Adrenal gland (tissue), 12 donors: ENCODE data around the gene GPRC5C. TPM values are rescaled to one million over a fixed set of nuclear protein-coding genes. Genes with fewer than 3 reads are reported as not detected.

Source experiments
- DNase-seq, 7 donors: peaks; one replicate each; pipeline ENCODE4 v3.0.0-alpha.2; 2019 to 2020
- H3K27ac ChIP-seq, 5 donors: fragments of 200-600 bp; sonication (generic) in 4 of 5; 1 replicate in 3 of 5; 2 replicates in 2 of 5; pipeline versions ENCODE4 v1.5.1 to v1.8.0; 2016 to 2020; ENCODE audit warnings: mild to moderate bottlenecking in 1 of 5
- H3K27me3 ChIP-seq: fragments of 200-600 bp; 2 replicates; pipeline ENCODE4 v1.8.0; 2021
- H3K36me3 ChIP-seq, 2 donors: fragments of 200-600 bp; replicated peaks in 1 of 2; 1 replicate in 1 of 2; 2 replicates in 1 of 2; pipeline versions ENCODE4 v1.5.1 to v1.8.0; 2018 to 2022
- H3K4me1 ChIP-seq, 2 donors: fragments of 200-600 bp; replicated peaks in 1 of 2; 1 replicate in 1 of 2; 2 replicates in 1 of 2; pipeline versions ENCODE4 v1.5.1 to v1.8.0; 2018 to 2021
- H3K4me3 ChIP-seq, 4 donors: fragments of 200-600 bp; sonication (generic) in 3 of 4; one replicate each; pipeline ENCODE4 v1.5.1; 2016 to 2018
- H3K9me3 ChIP-seq, 3 donors: fragments of 200-600 bp; sonication (generic) in 1 of 3; replicated peaks in 1 of 3; 1 replicate in 2 of 3; 2 replicates in 1 of 3; pipeline versions ENCODE4 v1.5.1 to v1.8.0; 2016 to 2021
- POLR2A ChIP-seq, 2 donors: fragments of 450-650 bp; IDR thresholded peaks; one replicate each; pipeline ENCODE4 v1.6.1; 2017; ENCODE audit warnings: antibody characterized with exemption in 2 of 2, mild to moderate bottlenecking in 2 of 2, moderate library complexity in 1 of 2
- WGBS, 4 donors: extraction: QIAGEN DNeasy Blood & Tissue Kit in 2 of 4; methylation state at CpG; one replicate each; pipeline versions ENCODE4 v1.1.5 to v1.1.7; 2013 to 2017; 5-methylcytosine and 5-hydroxymethylcytosine counted together
- intact Hi-C, 2 donors: fragments of 100-400 bp; cut with DNase I; formaldehyde crosslinking; loops; one replicate each; pipeline versions ENCODE4 v1.14.1 to v1.15.0; 2022 to 2023
- polyA plus RNA-seq, 3 donors: library from polyadenylated mRNA; stranded (reverse); fragments of 200-250 nt in 2 of 3; fragments of 350-450 nt in 1 of 3; fragmentation: Illumina TruSeq in 1 of 3; extraction: RNeasy Lipid Tissue Mini Kit (QIAGEN cat#74804) in 1 of 3; gene quantifications; one replicate each; pipeline ENCODE4 v1.2.3, GENCODE V29; 2013 to 2014
- total RNA-seq, 9 donors: library from RNA; depleted of rRNA in 4 of 9; stranded (reverse); fragments of >200 nt in 4 of 9; fragments of 120-200 nt in 1 of 9; fragmentation: NEBNext Ultra II Directional in 1 of 9; extraction: Animal tissue kit (Norgen Biotek cat#: 25700) in 1 of 9; gene quantifications; one replicate each; pipeline versions ENCODE4 v1.1.0 to v1.2.4, GENCODE V29; 2013 to 2023
- TF ChIP-seq, protein P1 (sequence below), 6 experiments: fragments of 450-650 bp in 4 of 6; fragments of 200-600 bp in 2 of 6; sonication (generic) in 1 of 6; IDR thresholded peaks; 1 replicate in 5 of 6; 2 replicates in 1 of 6; pipeline versions ENCODE4 v1.5.1 to v1.8.0; 2016 to 2021; ENCODE audit warnings: antibody characterized with exemption in 6 of 6, mild to moderate bottlenecking in 2 of 6, moderate library complexity in 1 of 6
- donor health status: healthy with polysubstance abuse.
- donor health status: Bipolar disorder and iron deficiency.
- donor health status: DM: yes; HTN: yes; CAD: no.
- donor health status: DM: no; HTN: no; CAD: no.
- donor health status: DM: no; HTN: no; CAD: no.
- donor health status: DM: yes; HTN: yes; CAD: no.

GPRC5C gene
- total and polyA plus RNA-seq, 12 donors = 2.7 to 67.2 (median 30.5) TPM

DNA sequence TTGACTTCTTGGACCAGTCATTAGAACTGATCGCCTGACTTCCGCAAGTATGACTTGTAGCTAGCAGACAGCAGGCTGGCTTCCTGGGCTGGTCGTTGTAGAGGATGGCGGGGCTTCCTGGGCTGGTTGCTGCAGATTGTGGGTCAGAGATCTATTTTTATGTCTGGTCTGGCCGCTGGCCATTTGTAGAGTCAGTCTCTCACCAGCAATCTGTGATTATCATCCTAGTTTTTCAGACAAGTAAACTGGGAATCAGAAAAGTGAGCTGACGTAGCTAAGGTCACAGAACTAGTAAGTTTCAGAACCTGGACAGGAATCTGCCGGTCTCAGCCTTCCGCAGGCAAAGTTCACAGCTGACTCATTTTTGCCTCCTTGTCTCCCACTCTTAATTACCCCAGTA, 45.5 kb upstream of the GPRC5C start:
- Histone ChIP-seq H3K4me1 (peaks cover 0 to 5% of the 10 kb centered on the region in 2 donors), H3K27me3 (no peaks in the 10 kb centered on the region), H3K27ac (peak overlapping the region in 1 of 5 donors; percentile 63), H3K36me3 (no peaks in the 10 kb centered on the region), H3K9me3 (no peaks in the 10 kb centered on the region), H3K4me3 (no peak overlapping the region)
- intact Hi-C loops = no loop called here
- peak in 6 of 7 donors; percentile 45 to 73 (median 58) for DNase-seq
- 13 to 36% (median 30%) methylated on average over 8 of the region's 8 CpGs for WGBS, 4 donors
- TF ChIP-seq, protein P1, sequence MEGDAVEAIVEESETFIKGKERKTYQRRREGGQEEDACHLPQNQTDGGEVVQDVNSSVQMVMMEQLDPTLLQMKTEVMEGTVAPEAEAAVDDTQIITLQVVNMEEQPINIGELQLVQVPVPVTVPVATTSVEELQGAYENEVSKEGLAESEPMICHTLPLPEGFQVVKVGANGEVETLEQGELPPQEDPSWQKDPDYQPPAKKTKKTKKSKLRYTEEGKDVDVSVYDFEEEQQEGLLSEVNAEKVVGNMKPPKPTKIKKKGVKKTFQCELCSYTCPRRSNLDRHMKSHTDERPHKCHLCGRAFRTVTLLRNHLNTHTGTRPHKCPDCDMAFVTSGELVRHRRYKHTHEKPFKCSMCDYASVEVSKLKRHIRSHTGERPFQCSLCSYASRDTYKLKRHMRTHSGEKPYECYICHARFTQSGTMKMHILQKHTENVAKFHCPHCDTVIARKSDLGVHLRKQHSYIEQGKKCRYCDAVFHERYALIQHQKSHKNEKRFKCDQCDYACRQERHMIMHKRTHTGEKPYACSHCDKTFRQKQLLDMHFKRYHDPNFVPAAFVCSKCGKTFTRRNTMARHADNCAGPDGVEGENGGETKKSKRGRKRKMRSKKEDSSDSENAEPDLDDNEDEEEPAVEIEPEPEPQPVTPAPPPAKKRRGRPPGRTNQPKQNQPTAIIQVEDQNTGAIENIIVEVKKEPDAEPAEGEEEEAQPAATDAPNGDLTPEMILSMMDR (IDR thresholded peaks at IDR 0.05) = no peak
- TF ChIP-seq POLR2A (IDR thresholded peaks at IDR 0.05) = no peak

GRCh38 chr17:74387365-74388218, 44.3 kb upstream of the GPRC5C start:
- H3K36me3 ChIP-seq = no peaks in the 10 kb centered on the region
- intact Hi-C loops = no loop called here
- TF ChIP-seq, protein P1 (IDR thresholded peaks at IDR 0.05) = no peak
- TF ChIP-seq POLR2A (IDR thresholded peaks at IDR 0.05) = no peak
- peaks cover 0 to 5% of the 10 kb centered on the region in 2 donors for H3K4me1 ChIP-seq
- H3K27me3 ChIP-seq = no peaks in the 10 kb centered on the region
- no peak overlapping the region for H3K4me3 ChIP-seq
- 81 to 90% (median 87%) methylated on average over 15 to 17 of the region's 17 CpGs for WGBS, 4 donors
- no peaks in the 10 kb centered on the region for H3K9me3 ChIP-seq
- H3K27ac ChIP-seq = no peak overlapping the region
- DNase-seq = no peak

GRCh38 chr17:74389084-74389753, 42.7 kb upstream of the GPRC5C start:
- Histone ChIP-seq H3K4me1 (peaks cover 0 to 5% of the 10 kb centered on the region in 2 donors), H3K27ac (no peak overlapping the region), H3K27me3 (no peaks in the 10 kb centered on the region), H3K36me3 (no peaks in the 10 kb centered on the region), H3K4me3 (no peak overlapping the region), H3K9me3 (no peaks in the 10 kb centered on the region)
- TF ChIP-seq POLR2A (IDR thresholded peaks at IDR 0.05) = no peak
- TF ChIP-seq, protein P1 (IDR thresholded peaks at IDR 0.05) = no peak
- intact Hi-C loops = no loop called here
- no peak for DNase-seq
- WGBS, 4 donors = 86 to 95% (median 89%) methylated on average over 8 to 12 of the region's 12 CpGs

GRCh38 chr17:74389937-74390679, 41.8 kb upstream of the GPRC5C start:
- TF ChIP-seq, protein P1 (IDR thresholded peaks at IDR 0.05) = no peak
- TF ChIP-seq POLR2A (IDR thresholded peaks at IDR 0.05) = no peak
- no peaks in the 10 kb centered on the region for H3K36me3 ChIP-seq
- peaks cover 0 to 5% of the 10 kb centered on the region in 2 donors for H3K4me1 ChIP-seq
- WGBS, 4 donors = 63 to 83% (median 79%) methylated on average over 2 of the region's 2 CpGs
- DNase-seq = no peak
- no peak overlapping the region for H3K27ac ChIP-seq
- H3K4me3 ChIP-seq = no peak overlapping the region
- no peaks in the 10 kb centered on the region for H3K27me3 ChIP-seq
- no peaks in the 10 kb centered on the region for H3K9me3 ChIP-seq
- intact Hi-C loops = no loop called here
